ENCODE measurements around the gene EPB41. TPM values are rescaled to one million over a fixed set of nuclear protein-coding genes. Genes with fewer than 3 reads are reported as not detected.

Gene EPB41
- total RNA-seq = 13.3 and 13.4 TPM in 2 replicates

GRCh38 chr1:28914228-28915030 lies at the start of gene EPB41:
Gene EPB41 (plus strand): TSS chr1:28914569. CDS start chr1:28987438, 72,869 bp downstream.

GRCh38 chr1:29123887-29124365 lies 209.6 kb downstream of the EPB41 start, which contains the start of gene TMEM200B:
Gene TMEM200B (minus strand): TSS chr1:29123903. CDS start chr1:29121828, 2,075 bp downstream.

Other genes with a start within 250 kb of the EPB41 start
- gene GMEB1, start 245.8 kb upstream of the EPB41 start, total RNA-seq = 7.7 and 8.0 TPM in 2 replicates
- gene YTHDF2, start 177.6 kb upstream of the EPB41 start, total RNA-seq = 63.7 and 72.8 TPM in 2 replicates
- gene OPRD1, start 102.4 kb upstream of the EPB41 start, total RNA-seq = not detected in 2 replicates
- 1.1 and 1.8 TPM in 2 replicates for gene TMEM200B, start 209.3 kb downstream of the EPB41 start, total RNA-seq

All from mammary microvascular endothelial cell (primary cell).